ENCODE data around the gene PRKN.

The PRKN gene

GRCh38 chr6:161353208-161353613 is 1374.4 kb downstream of the PRKN start:
- no peaks in the 10 kb centered on the region for H3K36me3 ChIP-seq (ENCODE audit: control insufficient read depth, insufficient read depth, low read length)
- no peak overlapping the region for H3K27ac ChIP-seq (ENCODE audit: insufficient read depth, low read length, poor library complexity, severe bottlenecking)
- no peaks in the 10 kb centered on the region for H3K9me3 ChIP-seq (ENCODE audit: control insufficient read depth, low read length)
- no peak overlapping the region for H3K4me3 ChIP-seq (ENCODE audit: insufficient read depth, low read depth, low read length, poor library complexity, severe bottlenecking)
- H3K4me1 ChIP-seq (ENCODE audit: control insufficient read depth, insufficient read depth, low read length, poor library complexity, severe bottlenecking), result no peaks in the 10 kb centered on the region
- H3K27me3 ChIP-seq (replicated peaks; ENCODE audit: control insufficient read depth, insufficient read depth, low read length, poor library complexity, severe bottlenecking), result no peaks in the 10 kb centered on the region
- no peak for DNase-seq

DNA sequence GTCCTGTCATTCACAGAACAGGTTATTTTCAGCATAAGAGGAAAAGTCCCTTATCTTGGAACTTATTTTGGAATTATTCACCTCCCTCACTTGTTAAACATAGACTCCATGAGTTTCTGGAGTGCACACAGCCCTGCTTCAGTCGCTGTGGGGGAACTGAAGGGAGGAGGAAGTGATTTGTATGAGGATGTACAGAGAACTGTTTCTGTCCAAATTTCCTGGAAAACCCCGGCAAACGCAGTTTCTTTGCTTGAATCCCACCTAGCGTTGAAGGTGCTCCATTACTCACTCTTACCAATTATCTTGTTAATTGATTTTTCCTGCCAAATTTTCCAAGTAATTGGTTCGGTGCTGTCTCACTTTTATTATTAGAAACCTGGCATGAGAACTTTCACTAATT is 1375.7 kb downstream of the PRKN start:
- DNase-seq, result no peak
- H3K27me3 ChIP-seq (replicated peaks; ENCODE audit: control insufficient read depth, insufficient read depth, low read length, poor library complexity, severe bottlenecking), result no peaks in the 10 kb centered on the region
- H3K4me3 ChIP-seq (ENCODE audit: insufficient read depth, low read depth, low read length, poor library complexity, severe bottlenecking), result no peak overlapping the region
- H3K36me3 ChIP-seq (ENCODE audit: control insufficient read depth, insufficient read depth, low read length), result no peaks in the 10 kb centered on the region
- no peaks in the 10 kb centered on the region for H3K4me1 ChIP-seq (ENCODE audit: control insufficient read depth, insufficient read depth, low read length, poor library complexity, severe bottlenecking)
- no peak overlapping the region for H3K27ac ChIP-seq (ENCODE audit: insufficient read depth, low read length, poor library complexity, severe bottlenecking)
- no peaks in the 10 kb centered on the region for H3K9me3 ChIP-seq (ENCODE audit: control insufficient read depth, low read length)

DNA sequence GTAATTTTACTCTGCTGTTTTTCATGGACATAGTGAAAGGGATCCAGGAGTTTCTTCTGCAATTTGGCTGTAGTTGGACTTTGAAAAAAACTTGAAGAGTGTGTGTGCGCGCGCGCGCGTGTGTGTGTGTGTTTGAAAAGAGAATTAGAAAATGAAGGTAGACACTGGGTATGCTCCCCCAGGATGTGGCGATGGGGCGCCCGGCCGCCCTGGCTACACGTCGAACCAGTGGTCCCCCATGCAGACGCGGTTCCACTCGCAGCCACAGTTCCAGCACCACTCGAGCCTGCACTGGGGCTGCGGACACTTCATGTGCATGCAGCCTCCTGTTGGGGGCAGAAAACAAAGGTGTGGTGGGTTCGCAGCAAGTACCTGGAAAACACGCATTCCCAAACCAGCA is 1377.7 kb downstream of the PRKN start:
- H3K4me1 ChIP-seq (ENCODE audit: control insufficient read depth, insufficient read depth, low read length, poor library complexity, severe bottlenecking), result no peaks in the 10 kb centered on the region
- H3K27ac ChIP-seq (ENCODE audit: insufficient read depth, low read length, poor library complexity, severe bottlenecking), result no peak overlapping the region
- no peaks in the 10 kb centered on the region for H3K9me3 ChIP-seq (ENCODE audit: control insufficient read depth, low read length)
- H3K27me3 ChIP-seq (replicated peaks; ENCODE audit: control insufficient read depth, insufficient read depth, low read length, poor library complexity, severe bottlenecking), result no peaks in the 10 kb centered on the region
- no peak for DNase-seq
- no peak overlapping the region for H3K4me3 ChIP-seq (ENCODE audit: insufficient read depth, low read depth, low read length, poor library complexity, severe bottlenecking)
- no peaks in the 10 kb centered on the region for H3K36me3 ChIP-seq (ENCODE audit: control insufficient read depth, insufficient read depth, low read length)

DNA sequence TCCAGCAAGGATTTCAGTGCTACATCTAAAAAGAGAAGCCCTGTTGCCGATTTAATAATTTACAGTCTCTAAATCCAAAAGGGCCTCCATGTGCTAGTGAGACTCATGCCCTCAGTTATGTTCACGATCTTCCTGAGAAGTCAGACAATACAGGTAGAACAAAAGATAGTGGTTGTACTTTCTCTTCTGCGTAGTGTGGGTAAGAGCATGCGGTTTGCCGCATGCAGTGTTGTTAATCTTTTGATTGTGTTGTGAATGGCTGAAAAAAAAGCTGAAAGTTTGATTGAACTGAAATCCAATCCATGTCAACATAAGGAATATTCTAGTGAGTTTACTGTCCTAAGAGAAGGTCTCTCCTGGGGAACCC is 1379.0 kb downstream of the PRKN start:
- Histone ChIP-seq H3K27me3 (replicated peaks; ENCODE audit: control insufficient read depth, insufficient read depth, low read length, poor library complexity, severe bottlenecking) (no peaks in the 10 kb centered on the region), H3K27ac (ENCODE audit: insufficient read depth, low read length, poor library complexity, severe bottlenecking) (no peak overlapping the region), H3K9me3 (ENCODE audit: control insufficient read depth, low read length) (no peaks in the 10 kb centered on the region), H3K36me3 (ENCODE audit: control insufficient read depth, insufficient read depth, low read length) (no peaks in the 10 kb centered on the region), H3K4me1 (ENCODE audit: control insufficient read depth, insufficient read depth, low read length, poor library complexity, severe bottlenecking) (no peaks in the 10 kb centered on the region), H3K4me3 (ENCODE audit: insufficient read depth, low read depth, low read length, poor library complexity, severe bottlenecking) (no peak overlapping the region)
- DNase-seq, result no peak

- Histone ChIP-seq H3K27me3 (replicated peaks; ENCODE audit: control insufficient read depth, insufficient read depth, low read length, poor library complexity, severe bottlenecking) (no peaks in the 10 kb centered on the region), H3K36me3 (ENCODE audit: control insufficient read depth, insufficient read depth, low read length) (no peaks in the 10 kb centered on the region), H3K27ac (ENCODE audit: insufficient read depth, low read length, poor library complexity, severe bottlenecking) (no peak overlapping the region), H3K9me3 (ENCODE audit: control insufficient read depth, low read length) (no peaks in the 10 kb centered on the region), H3K4me3 (ENCODE audit: insufficient read depth, low read depth, low read length, poor library complexity, severe bottlenecking) (no peak overlapping the region), H3K4me1 (ENCODE audit: control insufficient read depth, insufficient read depth, low read length, poor library complexity, severe bottlenecking) (no peaks in the 10 kb centered on the region)
- no peak for DNase-seq
Observed at GRCh38 chr6:161347988-161348627, 1379.5 kb downstream of the PRKN start.

GRCh38 chr6:161347125-161347524 is 1380.4 kb downstream of the PRKN start:
- Histone ChIP-seq H3K4me3 (ENCODE audit: insufficient read depth, low read depth, low read length, poor library complexity, severe bottlenecking) (no peak overlapping the region), H3K27me3 (replicated peaks; ENCODE audit: control insufficient read depth, insufficient read depth, low read length, poor library complexity, severe bottlenecking) (no peaks in the 10 kb centered on the region), H3K4me1 (ENCODE audit: control insufficient read depth, insufficient read depth, low read length, poor library complexity, severe bottlenecking) (no peaks in the 10 kb centered on the region), H3K27ac (ENCODE audit: insufficient read depth, low read length, poor library complexity, severe bottlenecking) (no peak overlapping the region), H3K9me3 (ENCODE audit: control insufficient read depth, low read length) (no peaks in the 10 kb centered on the region), H3K36me3 (ENCODE audit: control insufficient read depth, insufficient read depth, low read length) (no peaks in the 10 kb centered on the region)
- no peak for DNase-seq

- no peaks in the 10 kb centered on the region for H3K36me3 ChIP-seq (ENCODE audit: control insufficient read depth, insufficient read depth, low read length)
- H3K9me3 ChIP-seq (ENCODE audit: control insufficient read depth, low read length), result no peaks in the 10 kb centered on the region
- H3K4me1 ChIP-seq (ENCODE audit: control insufficient read depth, insufficient read depth, low read length, poor library complexity, severe bottlenecking), result no peaks in the 10 kb centered on the region
- no peak for DNase-seq
- no peak overlapping the region for H3K27ac ChIP-seq (ENCODE audit: insufficient read depth, low read length, poor library complexity, severe bottlenecking)
- no peak overlapping the region for H3K4me3 ChIP-seq (ENCODE audit: insufficient read depth, low read depth, low read length, poor library complexity, severe bottlenecking)
- no peaks in the 10 kb centered on the region for H3K27me3 ChIP-seq (replicated peaks; ENCODE audit: control insufficient read depth, insufficient read depth, low read length, poor library complexity, severe bottlenecking)
Observed at GRCh38 chr6:161346717-161347116, 1380.8 kb downstream of the PRKN start.

GRCh38 chr6:161344626-161345025 is 1382.9 kb downstream of the PRKN start:
- Histone ChIP-seq H3K9me3 (ENCODE audit: control insufficient read depth, low read length) (no peaks in the 10 kb centered on the region), H3K4me1 (ENCODE audit: control insufficient read depth, insufficient read depth, low read length, poor library complexity, severe bottlenecking) (no peaks in the 10 kb centered on the region), H3K27me3 (replicated peaks; ENCODE audit: control insufficient read depth, insufficient read depth, low read length, poor library complexity, severe bottlenecking) (no peaks in the 10 kb centered on the region), H3K4me3 (ENCODE audit: insufficient read depth, low read depth, low read length, poor library complexity, severe bottlenecking) (no peak overlapping the region), H3K27ac (ENCODE audit: insufficient read depth, low read length, poor library complexity, severe bottlenecking) (no peak overlapping the region), H3K36me3 (ENCODE audit: control insufficient read depth, insufficient read depth, low read length) (no peaks in the 10 kb centered on the region)
- DNase-seq, result no peak

DNA sequence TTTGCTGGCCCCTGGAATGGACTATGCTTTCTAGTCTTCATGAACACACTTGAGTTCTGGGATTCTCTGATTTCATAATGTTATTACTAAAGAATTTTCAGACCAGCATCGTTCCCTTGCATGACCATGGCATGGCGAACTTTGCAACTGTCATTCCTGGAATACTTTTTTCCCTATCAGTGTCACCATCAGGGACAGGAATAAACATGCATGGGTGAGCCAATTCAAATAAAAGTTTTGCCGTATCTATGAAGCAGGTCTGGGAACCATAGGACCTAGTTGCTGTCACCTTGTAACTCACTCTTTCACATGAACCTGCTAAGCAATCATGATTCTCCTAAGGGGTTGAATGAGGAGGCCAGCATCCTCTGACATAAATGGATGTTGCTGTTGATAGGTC is 1385.5 kb downstream of the PRKN start:
- Histone ChIP-seq H3K4me3 (ENCODE audit: insufficient read depth, low read depth, low read length, poor library complexity, severe bottlenecking) (no peak overlapping the region), H3K9me3 (ENCODE audit: control insufficient read depth, low read length) (no peaks in the 10 kb centered on the region), H3K36me3 (ENCODE audit: control insufficient read depth, insufficient read depth, low read length) (no peaks in the 10 kb centered on the region), H3K27ac (ENCODE audit: insufficient read depth, low read length, poor library complexity, severe bottlenecking) (no peak overlapping the region), H3K27me3 (replicated peaks; ENCODE audit: control insufficient read depth, insufficient read depth, low read length, poor library complexity, severe bottlenecking) (no peaks in the 10 kb centered on the region), H3K4me1 (ENCODE audit: control insufficient read depth, insufficient read depth, low read length, poor library complexity, severe bottlenecking) (no peaks in the 10 kb centered on the region)
- DNase-seq, result no peak

GRCh38 chr6:161341638-161342037 is 1385.9 kb downstream of the PRKN start:
- Histone ChIP-seq H3K4me3 (ENCODE audit: insufficient read depth, low read depth, low read length, poor library complexity, severe bottlenecking) (no peak overlapping the region), H3K36me3 (ENCODE audit: control insufficient read depth, insufficient read depth, low read length) (no peaks in the 10 kb centered on the region), H3K27ac (ENCODE audit: insufficient read depth, low read length, poor library complexity, severe bottlenecking) (no peak overlapping the region), H3K4me1 (ENCODE audit: control insufficient read depth, insufficient read depth, low read length, poor library complexity, severe bottlenecking) (no peaks in the 10 kb centered on the region), H3K9me3 (ENCODE audit: control insufficient read depth, low read length) (no peaks in the 10 kb centered on the region), H3K27me3 (replicated peaks; ENCODE audit: control insufficient read depth, insufficient read depth, low read length, poor library complexity, severe bottlenecking) (no peaks in the 10 kb centered on the region)
- DNase-seq, result no peak

All from effector memory CD4-positive, alpha-beta T cell (primary cell).